ENCODE measurements around the gene PARP1. TPM values are rescaled to one million over a fixed set of nuclear protein-coding genes. Genes with fewer than 3 reads are reported as not detected.
"Not testable (repeated sequence)": the region's sequence is repeated elsewhere in the genome, so short reads cannot be mapped to it uniquely, and the experiment has no call there.

Gene PARP1
- total RNA-seq, 1 donor from 2014 or later, result 91.1 TPM

GRCh38 chr1:226349081-226349480, 58.8 kb downstream of the PARP1 start:
- DNase-seq (ENCODE audit: low read depth), result no peak
- no peaks in the 10 kb centered on the region for H3K36me3 ChIP-seq (ENCODE audit: control insufficient read depth, insufficient read depth, low read length)
- H3K27me3 ChIP-seq (ENCODE audit: control insufficient read depth, insufficient read depth, low read length), result no peaks in the 10 kb centered on the region
- H3K4me3 ChIP-seq (ENCODE audit: low read depth, low read length), result no peak overlapping the region
- TF ChIP-seq CTCF (IDR thresholded peaks at IDR 0.05; ENCODE audit: insufficient read depth, low read length, poor library complexity, severe bottlenecking), result no peak

- no peak for DNase-seq (ENCODE audit: low read depth)
- no peak overlapping the region for H3K4me3 ChIP-seq (ENCODE audit: low read depth, low read length)
- no peaks in the 10 kb centered on the region for H3K36me3 ChIP-seq (ENCODE audit: control insufficient read depth, insufficient read depth, low read length)
- no peaks in the 10 kb centered on the region for H3K27me3 ChIP-seq (ENCODE audit: control insufficient read depth, insufficient read depth, low read length)
- TF ChIP-seq CTCF (IDR thresholded peaks at IDR 0.05; ENCODE audit: insufficient read depth, low read length, poor library complexity, severe bottlenecking), result no peak
These were observed 63.2 kb downstream of the PARP1 start for GRCh38 chr1:226344441-226345259.

GRCh38 chr1:226342656-226343055, 65.2 kb downstream of the PARP1 start:
- Histone ChIP-seq H3K4me3 (ENCODE audit: low read depth, low read length) (no peak overlapping the region), H3K36me3 (ENCODE audit: control insufficient read depth, insufficient read depth, low read length) (no peaks in the 10 kb centered on the region), H3K27me3 (ENCODE audit: control insufficient read depth, insufficient read depth, low read length) (no peaks in the 10 kb centered on the region)
- TF ChIP-seq CTCF (IDR thresholded peaks at IDR 0.05; ENCODE audit: insufficient read depth, low read length, poor library complexity, severe bottlenecking), result no peak
- DNase-seq (ENCODE audit: low read depth), result no peak

GRCh38 chr1:226340111-226340510, 67.8 kb downstream of the PARP1 start:
- H3K36me3 ChIP-seq (ENCODE audit: control insufficient read depth, insufficient read depth, low read length); DNase-seq (ENCODE audit: low read depth); H3K27me3 ChIP-seq (ENCODE audit: control insufficient read depth, insufficient read depth, low read length); H3K4me3 ChIP-seq (ENCODE audit: low read depth, low read length): not testable (repeated sequence)

- H3K36me3 ChIP-seq (ENCODE audit: control insufficient read depth, insufficient read depth, low read length), result no peaks in the 10 kb centered on the region
- DNase-seq (ENCODE audit: low read depth), result no peak
- TF ChIP-seq CTCF (IDR thresholded peaks at IDR 0.05; ENCODE audit: insufficient read depth, low read length, poor library complexity, severe bottlenecking), result no peak
- H3K27me3 ChIP-seq (ENCODE audit: control insufficient read depth, insufficient read depth, low read length), result no peaks in the 10 kb centered on the region
- no peak overlapping the region for H3K4me3 ChIP-seq (ENCODE audit: low read depth, low read length)
These were observed 70.5 kb downstream of the PARP1 start for GRCh38 chr1:226337276-226337875.

- TF ChIP-seq CTCF (IDR thresholded peaks at IDR 0.05; ENCODE audit: insufficient read depth, low read length, poor library complexity, severe bottlenecking), result no peak
- Histone ChIP-seq H3K4me3 (ENCODE audit: low read depth, low read length) (no peak overlapping the region), H3K27me3 (ENCODE audit: control insufficient read depth, insufficient read depth, low read length) (no peaks in the 10 kb centered on the region), H3K36me3 (ENCODE audit: control insufficient read depth, insufficient read depth, low read length) (no peaks in the 10 kb centered on the region)
- DNase-seq (ENCODE audit: low read depth), result no peak
These were observed 72.2 kb downstream of the PARP1 start for GRCh38 chr1:226335661-226336060.

Measured in kidney epithelial cell (primary cell).